HEK293 (cell line): ENCODE data around the gene GRB7.

Source experiments
- CTCF ChIA-PET: fragments of 350-600 bp; formaldehyde crosslinking; extraction: SDS; loops from one replicate; lab custom pipeline; 2021; ENCODE audit warnings: antibody characterized with exemption; lab: Yijun Ruan, JAX
- POLR2A ChIA-PET: fragments of 300-600 bp; formaldehyde crosslinking; extraction: SDS; loops from one replicate; lab custom pipeline; 2020; ENCODE audit warnings: antibody characterized with exemption, inconsistent platforms; lab: Yijun Ruan, JAX
- H3K27ac ChIP-seq: fragments of 200-500 bp; sonication (Bioruptor generic); 2 replicates; pipeline ENCODE4 v1.5.1; 2014; ENCODE audit warnings: low read depth, low read length, control low read depth, inconsistent platforms; ENCODE audit errors: extremely low read depth
- H3K36me3 ChIP-seq, 2 experiments: fragments of 200-500 bp in 1 of 2; sonication (Bioruptor generic) in 1 of 2; 1 replicate in 1 of 2; 2 replicates in 1 of 2; pipeline ENCODE4 v1.5.1; 2014 to 2017; ENCODE audit warnings: inconsistent platforms in 2 of 2, low read length in 2 of 2; ENCODE audit not compliant: control insufficient read depth in 2 of 2, insufficient read depth in 1 of 2
- H3K4me1 ChIP-seq: fragments of 200-500 bp; sonication (Bioruptor generic); 2 replicates; pipeline ENCODE4 v1.5.1; 2014; ENCODE audit warnings: mild to moderate bottlenecking, low read length, inconsistent platforms; ENCODE audit not compliant: control insufficient read depth, insufficient read depth
- H3K4me3 ChIP-seq: 2 replicates; pipeline ENCODE4 v1.5.1; 2011; ENCODE audit warnings: low read depth, mild to moderate bottlenecking, control low read depth, low read length, moderate library complexity
- H3K9me3 ChIP-seq: fragments of 200-500 bp; sonication (Bioruptor generic); 2 replicates; pipeline ENCODE4 v1.5.1; 2014; ENCODE audit warnings: low read depth, low read length, inconsistent platforms; ENCODE audit not compliant: control insufficient read depth, insufficient read depth
- ELK4 ChIP-seq: IDR thresholded peaks from 2 replicates; pipeline ENCODE4 v1.6.1; 2011; ENCODE audit warnings: mild to moderate bottlenecking, low read depth, low read length, borderline replicate concordance
- GLI2 ChIP-seq: fragments of 450-650 bp; formaldehyde crosslinking; IDR thresholded peaks from 2 replicates; pipeline ENCODE4; 2017; ENCODE audit warnings: missing biosample characterization, missing genetic modification characterization, low read depth, borderline replicate concordance
- GLI4 ChIP-seq: fragments of 450-650 bp; formaldehyde crosslinking; IDR thresholded peaks from 2 replicates; pipeline ENCODE4 v1.5.1; 2016; ENCODE audit warnings: missing biosample characterization, missing genetic modification characterization
- GLIS2 ChIP-seq: fragments of 450-650 bp; formaldehyde crosslinking; IDR thresholded peaks from 2 replicates; pipeline ENCODE4 v1.5.1; 2016; ENCODE audit warnings: missing biosample characterization, missing genetic modification characterization
- KLF10 ChIP-seq: fragments of 450-650 bp; IDR thresholded peaks from 2 replicates; pipeline ENCODE4 v1.5.1; 2018; ENCODE audit warnings: missing biosample characterization, mild to moderate bottlenecking, missing genetic modification characterization
- SP3 ChIP-seq: fragments of 450-650 bp; formaldehyde crosslinking; IDR thresholded peaks from 2 replicates; pipeline ENCODE4 v1.5.1; 2016; ENCODE audit warnings: missing biosample characterization, missing genetic modification characterization
- TRIM28 ChIP-seq: IDR thresholded peaks from 2 replicates; pipeline ENCODE4 v1.6.1; 2011; ENCODE audit warnings: low read length, control low read depth, borderline replicate concordance
- YY2 ChIP-seq: fragments of 450-650 bp; formaldehyde crosslinking; IDR thresholded peaks from 2 replicates; pipeline ENCODE4 v1.5.1; 2016; ENCODE audit warnings: missing biosample characterization, missing genetic modification characterization
- ZBTB21 ChIP-seq: fragments of 450-650 bp; formaldehyde crosslinking; IDR thresholded peaks from 2 replicates; pipeline ENCODE4 v1.5.1; 2017; ENCODE audit warnings: missing biosample characterization, missing genetic modification characterization
- ZBTB48 ChIP-seq: fragments of 450-650 bp; formaldehyde crosslinking; IDR thresholded peaks from 2 replicates; pipeline ENCODE4 v1.5.1; 2016; ENCODE audit warnings: missing biosample characterization, missing genetic modification characterization
- ZIC2 ChIP-seq: fragments of 450-650 bp; formaldehyde crosslinking; IDR thresholded peaks from 2 replicates; pipeline ENCODE4 v1.5.1; 2016; ENCODE audit warnings: missing biosample characterization, missing genetic modification characterization
- ZNF239 ChIP-seq: fragments of 450-650 bp; formaldehyde crosslinking; IDR thresholded peaks from 2 replicates; pipeline ENCODE4 v1.5.1; 2016; ENCODE audit warnings: missing biosample characterization, missing genetic modification characterization
- ZNF26 ChIP-seq: fragments of 450-650 bp; formaldehyde crosslinking; IDR thresholded peaks from 2 replicates; pipeline ENCODE4 v1.5.1; 2016; ENCODE audit warnings: missing biosample characterization, missing genetic modification characterization
- ZNF274 ChIP-seq, 2 experiments: fragments of 200-500 bp in 1 of 2; fragments of 450-650 bp in 1 of 2; sonication (Bioruptor generic) in 1 of 2; formaldehyde crosslinking in 1 of 2; IDR thresholded peaks; 2 replicates each; pipeline versions ENCODE4 v1.5.1 to v1.6.1; 2014 to 2016; ENCODE audit warnings: borderline replicate concordance in 1 of 2, inconsistent platforms in 1 of 2, low read length in 1 of 2, missing biosample characterization in 1 of 2, missing genetic modification characterization in 1 of 2
- ZNF513 ChIP-seq: fragments of 450-650 bp; IDR thresholded peaks from 2 replicates; pipeline ENCODE4 v1.5.1; 2018; ENCODE audit warnings: missing biosample characterization, missing genetic modification characterization
- ZNF518A ChIP-seq: fragments of 450-650 bp; formaldehyde crosslinking; conservative IDR thresholded peaks from 2 replicates; pipeline ENCODE4 v1.5.1; 2016; ENCODE audit warnings: low read depth, missing biosample characterization, missing genetic modification characterization
- ZNF529 ChIP-seq: fragments of 450-650 bp; formaldehyde crosslinking; IDR thresholded peaks from 2 replicates; pipeline ENCODE4 v1.5.1; 2017; ENCODE audit warnings: missing genetic modification characterization, missing biosample characterization; ENCODE audit not compliant: insufficient replicate concordance
- ZNF555 ChIP-seq: fragments of 450-650 bp; formaldehyde crosslinking; conservative IDR thresholded peaks from 2 replicates; pipeline ENCODE4 v1.5.1; 2017; ENCODE audit warnings: missing biosample characterization, mild to moderate bottlenecking, missing genetic modification characterization, inconsistent platforms
- ZNF600 ChIP-seq: fragments of 450-650 bp; formaldehyde crosslinking; IDR thresholded peaks from 2 replicates; pipeline ENCODE4 v1.5.1; 2016; ENCODE audit warnings: missing biosample characterization, missing genetic modification characterization
- ZNF768 ChIP-seq: fragments of 450-650 bp; formaldehyde crosslinking; IDR thresholded peaks from 2 replicates; pipeline ENCODE4 v1.5.1; 2018; ENCODE audit warnings: missing biosample characterization, mild to moderate bottlenecking, missing genetic modification characterization
- TF ChIP-seq, protein P1 (sequence below): fragments of 450-650 bp; formaldehyde crosslinking; IDR thresholded peaks from 2 replicates; pipeline ENCODE4 v1.5.1; 2016; ENCODE audit warnings: missing biosample characterization, missing genetic modification characterization

The GRB7 gene

GRCh38 chr17:39714234-39714633, 23.5 kb upstream of the GRB7 start (continued):
- TF ChIP-seq ZNF26 (no peak), ZNF518A (tag by site-specific recombination) (no peak), ZNF529 (tag by site-specific recombination) (no peak), ZBTB21 (tag by site-specific recombination) (no peak)

DNA sequence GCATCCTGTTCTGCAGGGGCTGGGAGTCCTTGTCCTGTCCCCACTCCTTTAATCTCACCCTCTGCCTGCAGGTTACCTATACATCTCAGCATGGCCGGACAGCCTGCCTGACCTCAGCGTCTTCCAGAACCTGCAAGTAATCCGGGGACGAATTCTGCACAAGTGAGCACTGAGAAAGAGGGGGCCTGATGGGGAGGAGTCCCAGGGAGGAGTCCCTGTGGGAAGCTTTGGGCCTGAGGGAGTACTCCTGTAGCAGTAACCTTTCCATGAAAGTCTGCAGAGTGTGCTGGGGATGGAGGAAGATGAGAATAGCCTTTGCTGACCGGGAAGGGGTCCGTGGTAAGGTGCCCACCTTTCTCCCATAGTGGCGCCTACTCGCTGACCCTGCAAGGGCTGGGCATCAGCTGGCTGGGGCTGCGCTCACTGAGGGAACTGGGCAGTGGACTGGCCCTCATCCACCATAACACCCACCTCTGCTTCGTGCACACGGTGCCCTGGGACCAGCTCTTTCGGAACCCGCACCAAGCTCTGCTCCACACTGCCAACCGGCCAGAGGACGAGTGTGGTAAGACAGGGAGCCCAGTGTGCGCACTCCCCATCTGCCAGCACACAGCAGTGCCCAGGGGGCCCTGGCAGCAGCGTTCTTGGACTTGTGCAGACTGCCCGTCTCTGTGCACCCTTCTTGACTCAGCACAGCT, 22.2 kb upstream of the GRB7 start:
- CTCF ChIA-PET, result interaction anchor here (0.6 to 0.7 kb wide), 2 partner anchors 14 to 37 kb away, joined by 3 to 4 read pairs; partner anchors contain the start of gene MIEN1
- Histone ChIP-seq H3K4me3 (no peak overlapping the region), H3K36me3 (peaks cover 14 to 81% of the 10 kb centered on the region in 2 experiments; a peak in 2 of 3 replicates), H3K27ac (no peak overlapping the region), H3K4me1 (no peaks in the 10 kb centered on the region), H3K9me3 (no peaks in the 10 kb centered on the region)
- POLR2A ChIA-PET, result no interaction called here
- TF ChIP-seq ZNF274 (IDR thresholded peaks at IDR 0.05; ENCODE audit: low read length) (no peak), ZNF274 (tag by site-specific recombination; IDR thresholded peaks at IDR 0.05; ENCODE audit: borderline replicate concordance) (no peak), ELK4 (no peak), ZNF600 (no peak), GLI4 (tag by site-specific recombination) (no peak), ZBTB48 (tag by site-specific recombination) (no peak), YY2 (tag by site-specific recombination) (no peak), SP3 (tag by site-specific recombination) (no peak), GLI2 (tag by site-specific recombination) (no peak), GLIS2 (tag by site-specific recombination) (no peak), ZNF555 (tag by site-specific recombination) (no peak), ZNF768 (tag by site-specific recombination) (no peak), KLF10 (tag by site-specific recombination) (no peak), TRIM28 (no peak), ZNF239 (tag by site-specific recombination) (no peak), ZIC2 (tag by site-specific recombination) (no peak), ZNF513 (tag by site-specific recombination) (no peak), ZNF26 (no peak)
- TF ChIP-seq, protein P1, sequence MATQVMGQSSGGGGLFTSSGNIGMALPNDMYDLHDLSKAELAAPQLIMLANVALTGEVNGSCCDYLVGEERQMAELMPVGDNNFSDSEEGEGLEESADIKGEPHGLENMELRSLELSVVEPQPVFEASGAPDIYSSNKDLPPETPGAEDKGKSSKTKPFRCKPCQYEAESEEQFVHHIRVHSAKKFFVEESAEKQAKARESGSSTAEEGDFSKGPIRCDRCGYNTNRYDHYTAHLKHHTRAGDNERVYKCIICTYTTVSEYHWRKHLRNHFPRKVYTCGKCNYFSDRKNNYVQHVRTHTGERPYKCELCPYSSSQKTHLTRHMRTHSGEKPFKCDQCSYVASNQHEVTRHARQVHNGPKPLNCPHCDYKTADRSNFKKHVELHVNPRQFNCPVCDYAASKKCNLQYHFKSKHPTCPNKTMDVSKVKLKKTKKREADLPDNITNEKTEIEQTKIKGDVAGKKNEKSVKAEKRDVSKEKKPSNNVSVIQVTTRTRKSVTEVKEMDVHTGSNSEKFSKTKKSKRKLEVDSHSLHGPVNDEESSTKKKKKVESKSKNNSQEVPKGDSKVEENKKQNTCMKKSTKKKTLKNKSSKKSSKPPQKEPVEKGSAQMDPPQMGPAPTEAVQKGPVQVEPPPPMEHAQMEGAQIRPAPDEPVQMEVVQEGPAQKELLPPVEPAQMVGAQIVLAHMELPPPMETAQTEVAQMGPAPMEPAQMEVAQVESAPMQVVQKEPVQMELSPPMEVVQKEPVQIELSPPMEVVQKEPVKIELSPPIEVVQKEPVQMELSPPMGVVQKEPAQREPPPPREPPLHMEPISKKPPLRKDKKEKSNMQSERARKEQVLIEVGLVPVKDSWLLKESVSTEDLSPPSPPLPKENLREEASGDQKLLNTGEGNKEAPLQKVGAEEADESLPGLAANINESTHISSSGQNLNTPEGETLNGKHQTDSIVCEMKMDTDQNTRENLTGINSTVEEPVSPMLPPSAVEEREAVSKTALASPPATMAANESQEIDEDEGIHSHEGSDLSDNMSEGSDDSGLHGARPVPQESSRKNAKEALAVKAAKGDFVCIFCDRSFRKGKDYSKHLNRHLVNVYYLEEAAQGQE (tag by site-specific recombination), result no peak
